GM12891 (cell line): ENCODE data around the gene BACH2.

Experiments
- POLR2A ChIP-seq: IDR thresholded peaks from 2 replicates; pipeline ENCODE4 v1.6.1; 2011; ENCODE audit warnings: low read depth, low read length, control low read depth
- POLR2AphosphoS5 ChIP-seq: IDR thresholded peaks from 2 replicates; pipeline ENCODE4 v1.6.1; 2011; ENCODE audit warnings: low read depth, low read length, control low read depth

GRCh38 chr6:90003069-90003795 is 293.4 kb downstream of the BACH2 start:
- no peak for TF ChIP-seq POLR2A
- TF ChIP-seq POLR2AphosphoS5 = no peak
